Hematopoietic multipotent progenitor cell treated with erythropoietin and hydrocortisone succinate and interleukin-3 and kit ligand, for 17 days (in vitro differentiated cells): ENCODE results near the gene STK40.

Source experiments
- DNase-seq: peaks from one replicate; pipeline ENCODE4 v3.0.0-alpha.2; 2015; ENCODE audit warnings: low spot score

The STK40 gene, protein sequence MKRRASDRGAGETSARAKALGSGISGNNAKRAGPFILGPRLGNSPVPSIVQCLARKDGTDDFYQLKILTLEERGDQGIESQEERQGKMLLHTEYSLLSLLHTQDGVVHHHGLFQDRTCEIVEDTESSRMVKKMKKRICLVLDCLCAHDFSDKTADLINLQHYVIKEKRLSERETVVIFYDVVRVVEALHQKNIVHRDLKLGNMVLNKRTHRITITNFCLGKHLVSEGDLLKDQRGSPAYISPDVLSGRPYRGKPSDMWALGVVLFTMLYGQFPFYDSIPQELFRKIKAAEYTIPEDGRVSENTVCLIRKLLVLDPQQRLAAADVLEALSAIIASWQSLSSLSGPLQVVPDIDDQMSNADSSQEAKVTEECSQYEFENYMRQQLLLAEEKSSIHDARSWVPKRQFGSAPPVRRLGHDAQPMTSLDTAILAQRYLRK

DNA sequence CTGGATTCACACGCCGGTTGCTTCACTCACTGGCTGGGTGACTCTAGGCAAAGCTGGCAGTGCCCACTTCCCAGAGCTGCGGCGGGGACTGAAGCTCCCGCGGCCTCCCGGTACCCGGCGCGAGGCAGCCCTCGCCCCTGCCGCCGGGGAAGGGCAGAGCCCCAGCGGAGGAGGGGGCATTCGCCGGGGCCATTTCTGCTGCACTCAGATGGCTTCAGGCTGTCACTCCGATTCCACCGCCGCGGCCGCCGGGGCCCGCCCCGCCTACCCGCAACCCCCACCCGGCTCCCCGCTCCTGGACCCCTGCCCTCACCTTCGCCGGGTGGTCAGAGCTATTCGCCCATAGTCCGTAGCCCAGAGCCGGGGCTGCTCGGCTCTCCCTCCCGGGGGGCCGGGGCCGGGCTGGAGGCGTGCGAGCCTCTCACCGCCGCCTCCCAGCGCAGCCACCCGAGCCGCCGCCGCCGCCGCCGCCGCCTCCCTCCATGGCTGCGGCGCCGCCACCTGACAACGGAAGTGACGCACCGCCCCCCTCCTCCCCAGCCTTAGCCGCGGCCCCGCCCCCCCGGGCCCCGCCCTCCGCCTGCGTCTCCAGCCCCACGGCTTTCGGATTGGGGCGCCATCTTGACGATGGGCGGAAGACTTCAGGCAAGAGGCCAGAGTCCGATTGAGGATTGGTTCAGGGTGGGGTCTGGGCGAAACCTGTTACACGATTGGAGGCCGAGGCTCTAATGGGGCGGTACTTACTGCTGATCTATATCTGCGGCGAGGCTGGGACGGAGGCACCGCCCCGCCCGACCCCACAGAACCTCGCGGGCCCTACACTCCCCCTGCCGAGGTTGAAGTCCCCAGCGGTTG lies at the start of gene STK40:
TSS of gene STK40 (minus strand) at position 515 of the 855 bp plus-strand sequence. CDS start 24,592 bp downstream, outside the sequence.
- DNase-seq, result peak; percentile 99

DNA sequence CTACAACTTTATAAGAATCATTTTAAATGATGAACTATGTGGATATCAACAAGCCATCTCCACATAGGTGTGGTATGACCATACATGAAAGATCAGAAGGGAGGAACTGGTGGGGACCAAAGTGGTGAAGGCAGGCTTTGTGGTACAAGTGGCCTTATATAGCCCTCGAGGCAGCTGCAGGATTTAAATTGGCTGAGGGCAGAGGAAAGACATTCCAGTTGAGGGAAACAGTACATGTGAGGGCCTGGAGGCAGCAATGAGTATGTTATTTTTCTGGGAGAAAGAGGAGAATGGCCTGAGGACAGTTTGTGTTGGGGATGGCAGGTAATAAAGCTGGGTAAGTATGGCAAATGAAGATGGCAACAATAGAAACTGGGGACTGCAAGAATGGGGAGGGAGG lies 47.4 kb upstream of the STK40 start:
- no peak for DNase-seq

DNA sequence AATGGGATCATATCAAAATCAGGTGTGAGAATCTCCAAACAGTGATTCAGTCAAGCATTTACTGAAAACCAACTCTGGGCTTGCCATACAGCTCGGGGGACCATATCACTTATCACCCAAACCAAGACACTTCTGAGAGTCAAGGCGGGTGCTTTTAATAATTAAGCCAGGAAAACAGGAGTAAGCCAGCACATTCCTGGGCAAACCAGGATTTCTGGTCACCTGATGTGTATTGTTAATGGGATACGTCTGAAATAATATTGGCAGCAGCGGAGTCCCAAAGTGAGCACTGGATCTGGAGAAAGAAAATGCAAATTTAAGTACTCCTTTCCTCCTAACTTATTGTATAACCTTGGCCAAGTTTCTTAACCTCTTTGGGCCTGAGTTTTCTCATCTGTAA lies 46.9 kb upstream of the STK40 start:
- no peak for DNase-seq

DNA sequence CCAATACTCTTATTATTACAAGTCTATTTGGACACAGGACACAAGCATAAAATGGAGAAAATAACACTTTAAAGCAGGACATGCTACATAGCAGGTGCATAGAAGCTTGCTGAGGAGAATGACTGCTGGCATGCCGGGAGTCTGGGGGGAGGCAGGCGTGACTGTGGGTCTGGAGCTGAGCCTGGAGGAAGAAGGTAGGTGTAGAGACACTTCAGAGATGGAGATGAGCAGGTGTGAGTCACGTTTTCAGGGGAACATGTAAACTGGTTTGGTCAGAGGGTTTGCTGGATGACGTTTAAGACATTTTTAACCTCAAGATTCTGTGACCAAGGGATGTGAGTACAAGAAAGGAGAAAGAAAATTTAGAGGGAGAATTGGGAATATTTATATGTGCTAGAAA lies 40.1 kb upstream of the STK40 start:
- no peak for DNase-seq

DNA sequence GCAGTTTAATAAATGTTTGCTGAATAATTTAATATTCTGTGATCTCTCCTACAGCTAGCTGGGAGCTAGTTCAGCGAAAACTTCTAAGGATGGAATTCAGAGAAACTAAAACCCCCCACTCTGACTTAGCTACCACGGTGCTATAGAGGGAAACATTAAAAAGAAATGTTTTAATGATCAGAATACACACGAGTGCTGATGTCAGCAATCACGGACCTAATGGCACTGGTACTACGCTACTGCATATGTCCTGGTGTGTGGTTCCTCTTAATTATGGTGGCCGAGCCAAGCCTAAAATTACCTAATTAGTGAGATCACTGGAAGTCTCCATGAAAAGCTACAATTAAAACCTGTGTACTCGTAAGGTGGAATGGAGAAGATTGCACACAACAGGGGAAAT lies 35.9 kb upstream of the STK40 start:
- DNase-seq, result no peak

DNA sequence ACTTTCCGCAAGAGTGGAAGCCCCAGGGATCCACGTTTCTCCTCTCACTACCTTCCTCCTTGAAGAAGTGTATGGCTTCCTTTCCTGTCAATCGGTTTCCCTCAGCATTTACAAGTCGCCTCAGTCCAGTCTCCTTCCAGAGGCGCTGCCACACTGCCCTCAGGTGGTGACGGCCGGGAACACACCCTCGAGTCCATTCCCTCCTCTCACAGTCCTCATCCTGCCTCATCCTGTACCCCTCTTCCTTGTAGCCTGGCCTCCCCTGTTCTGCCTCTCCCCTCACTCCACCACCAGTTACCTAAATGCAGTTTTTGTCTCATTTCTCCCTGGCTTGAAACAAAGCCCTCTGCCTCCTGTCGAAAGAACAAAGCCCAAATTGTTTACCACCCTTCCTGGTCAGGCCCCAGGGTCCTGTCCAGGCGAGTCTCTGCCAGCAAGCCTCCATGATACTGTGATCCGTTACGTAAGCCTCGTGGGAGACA lies 35.2 kb upstream of the STK40 start:
- DNase-seq, result peak; percentile 91

DNA sequence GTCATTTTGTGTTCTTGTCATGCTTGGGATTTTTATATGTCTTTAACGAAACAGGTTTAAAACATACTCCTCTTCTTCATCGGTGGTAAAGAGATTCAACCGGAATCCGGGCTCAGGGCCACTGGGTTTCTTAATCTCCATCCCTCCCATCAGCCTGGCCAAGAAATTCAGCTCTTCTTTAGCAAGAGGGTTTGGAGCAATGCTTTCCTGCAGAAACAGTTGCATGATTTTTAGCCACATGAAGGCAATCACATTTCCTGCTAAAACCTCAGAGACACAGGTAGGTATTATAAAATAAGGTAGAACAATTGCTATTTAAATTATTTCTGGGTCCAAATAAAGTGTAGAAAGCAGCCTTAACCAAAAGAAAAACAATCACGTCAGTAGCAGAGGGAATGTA lies 34.7 kb upstream of the STK40 start:
- DNase-seq, result no peak

DNA sequence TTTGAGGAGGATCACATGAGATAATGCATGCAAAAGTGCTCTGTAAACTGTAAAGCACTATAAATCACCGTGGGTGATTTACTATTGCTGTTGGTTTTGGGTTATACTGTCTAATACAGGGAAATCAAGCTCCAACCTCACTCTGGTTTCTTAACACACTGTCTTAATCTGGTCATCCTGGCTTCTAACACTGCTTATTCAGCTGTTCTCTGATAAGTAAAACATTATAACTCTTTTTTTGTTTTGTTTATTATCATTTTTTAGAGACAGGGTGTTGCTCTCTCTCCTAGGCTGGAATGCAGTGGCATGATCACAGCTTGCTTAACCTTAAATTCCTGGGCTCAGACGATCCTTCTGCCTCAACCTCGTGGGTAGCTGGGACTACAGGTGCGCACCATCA lies 33.8 kb upstream of the STK40 start:
- no peak for DNase-seq

DNA sequence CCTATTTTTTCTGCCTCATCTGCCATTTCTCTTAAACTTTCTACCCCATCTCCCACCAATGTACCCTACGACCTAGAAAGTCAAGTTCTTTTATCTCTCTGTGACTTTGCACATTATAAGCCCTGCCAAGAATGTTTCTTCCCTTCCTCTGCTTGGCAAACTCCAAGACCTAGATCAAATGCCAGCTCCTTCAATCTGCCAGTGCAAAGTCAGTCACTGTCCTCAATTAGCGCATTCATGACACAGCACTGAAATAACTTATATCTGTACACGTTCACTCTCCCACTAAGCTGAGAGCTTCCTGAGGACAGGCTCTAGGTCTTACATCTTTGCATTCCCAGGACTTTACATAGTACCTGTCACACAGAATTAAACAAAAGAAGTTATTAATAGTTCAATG lies 33.4 kb upstream of the STK40 start:
- no peak for DNase-seq

DNA sequence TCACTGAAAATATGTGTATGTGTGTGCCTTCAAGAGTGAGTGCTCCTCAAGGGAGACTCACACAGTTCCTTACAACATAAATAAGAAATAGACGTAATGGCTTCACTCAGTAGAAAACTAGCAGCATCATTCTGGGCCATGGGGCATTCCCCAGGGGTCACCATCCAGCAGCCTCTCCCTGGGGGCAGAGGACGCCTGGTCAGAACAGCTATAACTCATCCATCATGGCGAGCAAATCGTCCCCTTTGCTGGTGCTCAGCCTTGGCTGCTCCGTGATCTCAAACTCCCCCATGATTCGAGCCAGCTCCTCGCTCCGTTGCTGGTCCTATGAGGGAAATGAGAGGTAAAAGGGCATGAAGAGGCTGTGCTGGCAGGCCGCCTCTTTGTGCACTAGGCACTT lies 32.2 kb upstream of the STK40 start:
- no peak for DNase-seq

DNA sequence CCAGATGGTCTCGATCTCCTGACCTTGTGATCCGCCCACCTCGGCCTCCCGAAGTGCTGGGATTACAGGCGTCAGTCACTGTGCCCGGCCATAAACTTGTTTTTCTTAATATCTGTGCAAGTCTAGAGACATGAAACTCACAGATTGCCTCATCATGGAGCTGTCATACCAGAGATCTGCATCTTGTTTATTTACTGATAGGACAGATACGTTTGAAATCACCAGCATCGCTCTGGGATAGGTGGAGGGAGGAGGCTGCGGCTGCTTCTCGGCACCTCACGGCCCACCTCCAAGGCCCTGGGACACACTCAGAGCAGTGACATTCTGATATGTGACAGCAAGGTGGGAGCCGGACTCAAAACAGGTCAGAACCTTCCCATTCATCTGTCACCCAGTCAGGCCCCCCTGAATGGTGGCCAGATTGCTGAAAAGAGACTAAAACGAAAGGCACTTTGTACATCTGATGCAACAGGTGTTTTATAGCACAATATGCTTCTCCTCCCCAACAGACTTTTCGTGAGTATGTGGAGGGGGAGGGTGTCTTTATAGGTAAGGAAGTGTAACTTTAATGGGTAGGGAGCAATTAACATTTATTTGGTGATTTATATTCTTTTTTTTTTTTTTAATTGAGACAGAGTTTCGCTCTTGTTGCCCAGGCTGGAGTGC lies 30.1 kb upstream of the STK40 start:
- DNase-seq, result no peak

DNA sequence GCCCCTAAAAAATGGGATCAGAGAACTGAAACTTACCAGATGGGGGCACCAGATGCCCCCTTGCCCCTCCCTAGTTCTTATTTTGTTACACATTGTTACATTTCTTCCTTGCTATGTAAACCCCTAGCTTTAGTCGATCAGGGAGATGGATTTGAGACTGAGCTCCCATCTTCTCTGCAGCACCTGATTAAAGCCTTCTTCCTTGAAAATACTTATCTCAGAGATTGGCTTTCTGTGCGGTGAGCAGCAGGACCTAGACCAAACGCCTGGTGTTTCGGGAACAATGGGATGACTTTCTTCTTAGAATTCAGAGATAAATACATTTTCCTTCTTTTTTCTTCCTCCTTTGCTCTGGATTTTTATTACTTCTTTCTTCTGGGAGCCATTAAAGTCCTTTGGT lies 28.7 kb upstream of the STK40 start:
- DNase-seq, result no peak

DNA sequence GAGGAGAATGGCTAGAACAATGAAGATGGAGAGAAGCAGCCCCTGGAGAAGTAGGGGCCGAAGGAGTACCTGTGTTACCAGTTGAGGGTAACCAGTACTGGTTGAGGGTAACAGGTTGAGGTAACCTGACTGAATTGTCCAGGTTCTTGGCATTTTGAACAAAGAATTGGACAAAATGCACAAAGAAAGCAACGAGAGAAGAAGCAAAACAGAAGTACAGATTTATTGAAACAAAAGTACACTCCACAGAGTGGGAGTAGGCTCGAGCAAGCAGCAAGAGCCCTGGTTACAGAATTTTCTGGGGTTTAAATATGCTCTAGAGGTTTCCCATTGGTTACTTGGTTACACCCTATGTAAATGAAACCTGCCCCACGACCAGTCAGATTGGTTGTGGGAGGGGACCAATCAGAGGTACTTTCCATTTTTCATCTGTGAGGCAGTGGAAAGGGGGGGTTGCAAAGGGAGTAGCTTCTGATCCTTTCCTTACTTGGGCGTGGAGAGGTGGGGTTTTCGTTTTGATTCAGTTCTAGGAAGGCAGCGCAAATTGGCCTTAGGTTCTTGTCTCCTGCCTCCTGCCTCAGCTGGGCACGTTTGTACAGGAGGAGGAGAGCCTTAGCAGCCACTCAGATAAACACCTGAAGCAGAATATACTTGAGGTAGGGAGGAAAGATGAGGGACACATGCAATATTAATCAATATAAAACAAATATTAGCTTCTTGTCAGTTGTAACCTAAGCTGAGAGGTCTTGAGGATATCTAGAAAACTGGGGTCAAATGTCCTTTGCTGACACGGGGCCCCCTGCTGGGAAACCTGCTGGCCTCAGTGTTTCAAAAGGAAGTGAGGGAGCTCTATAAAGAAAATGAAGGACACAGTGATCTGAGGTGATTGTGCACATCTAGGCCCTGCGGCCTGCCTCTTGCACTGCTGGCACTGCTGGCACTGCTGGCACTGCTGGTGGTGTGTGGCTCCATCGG lies 26.2 kb upstream of the STK40 start:
- peak; percentile 66 for DNase-seq

DNA sequence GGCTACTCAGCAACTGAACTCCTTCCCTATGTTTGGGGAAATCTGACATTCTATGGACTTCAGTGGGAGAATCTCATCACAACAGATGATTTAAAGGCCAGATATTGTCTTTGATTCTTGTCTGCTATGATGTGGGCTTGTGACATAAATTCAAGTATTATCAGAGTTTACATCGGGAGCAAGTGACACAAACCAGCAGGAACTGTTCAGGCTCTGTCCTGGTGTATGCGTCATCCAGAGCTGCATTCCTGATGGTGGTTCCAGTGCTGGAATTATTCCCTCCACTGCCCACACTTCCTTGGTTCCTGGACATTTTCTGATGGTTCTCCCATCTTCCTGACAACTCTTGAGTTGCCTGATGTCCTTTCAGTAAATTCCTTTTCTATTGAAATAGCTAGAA lies 22.8 kb upstream of the STK40 start:
- DNase-seq, result no peak

DNA sequence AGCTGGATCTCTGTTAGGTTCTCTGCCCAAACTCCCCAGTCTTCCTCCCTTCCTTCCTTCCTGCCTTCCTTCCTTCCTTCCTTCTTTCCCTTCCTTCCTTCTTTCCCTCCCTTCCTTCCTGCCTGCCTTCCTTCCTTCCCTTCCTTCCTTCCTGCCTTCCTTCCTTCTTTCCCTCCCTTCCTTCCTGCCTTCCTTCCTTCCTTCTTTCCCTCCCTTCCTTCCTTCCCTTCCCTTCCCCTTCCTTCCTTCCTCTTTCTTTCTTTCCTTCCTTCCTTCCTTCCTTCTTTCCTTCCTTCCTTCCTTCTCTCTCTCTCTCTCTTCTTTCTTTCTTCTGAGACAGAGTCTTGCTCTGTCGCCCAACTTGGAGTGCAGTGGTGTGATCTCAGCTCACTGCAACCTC lies 20.7 kb upstream of the STK40 start:
- no peak for DNase-seq

DNA sequence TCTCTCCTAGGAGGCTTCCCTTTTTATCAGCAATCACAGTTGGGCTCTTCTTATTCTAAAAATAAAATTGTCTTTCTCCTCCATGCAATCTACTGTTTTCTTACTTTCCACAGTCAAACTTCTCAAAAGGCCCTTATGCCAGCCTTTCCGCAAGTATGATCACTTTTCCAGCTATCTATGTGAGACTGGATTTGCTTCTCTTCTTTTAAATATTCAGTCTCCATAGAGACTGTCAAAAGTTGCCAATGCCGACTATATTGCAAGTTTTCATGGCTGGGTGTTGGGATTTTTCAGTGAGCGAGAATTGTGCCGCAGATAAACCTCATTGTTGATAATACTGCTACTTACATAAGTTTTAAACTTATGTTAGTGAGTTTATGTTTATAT lies 16.8 kb upstream of the STK40 start:
- DNase-seq, result no peak

DNA sequence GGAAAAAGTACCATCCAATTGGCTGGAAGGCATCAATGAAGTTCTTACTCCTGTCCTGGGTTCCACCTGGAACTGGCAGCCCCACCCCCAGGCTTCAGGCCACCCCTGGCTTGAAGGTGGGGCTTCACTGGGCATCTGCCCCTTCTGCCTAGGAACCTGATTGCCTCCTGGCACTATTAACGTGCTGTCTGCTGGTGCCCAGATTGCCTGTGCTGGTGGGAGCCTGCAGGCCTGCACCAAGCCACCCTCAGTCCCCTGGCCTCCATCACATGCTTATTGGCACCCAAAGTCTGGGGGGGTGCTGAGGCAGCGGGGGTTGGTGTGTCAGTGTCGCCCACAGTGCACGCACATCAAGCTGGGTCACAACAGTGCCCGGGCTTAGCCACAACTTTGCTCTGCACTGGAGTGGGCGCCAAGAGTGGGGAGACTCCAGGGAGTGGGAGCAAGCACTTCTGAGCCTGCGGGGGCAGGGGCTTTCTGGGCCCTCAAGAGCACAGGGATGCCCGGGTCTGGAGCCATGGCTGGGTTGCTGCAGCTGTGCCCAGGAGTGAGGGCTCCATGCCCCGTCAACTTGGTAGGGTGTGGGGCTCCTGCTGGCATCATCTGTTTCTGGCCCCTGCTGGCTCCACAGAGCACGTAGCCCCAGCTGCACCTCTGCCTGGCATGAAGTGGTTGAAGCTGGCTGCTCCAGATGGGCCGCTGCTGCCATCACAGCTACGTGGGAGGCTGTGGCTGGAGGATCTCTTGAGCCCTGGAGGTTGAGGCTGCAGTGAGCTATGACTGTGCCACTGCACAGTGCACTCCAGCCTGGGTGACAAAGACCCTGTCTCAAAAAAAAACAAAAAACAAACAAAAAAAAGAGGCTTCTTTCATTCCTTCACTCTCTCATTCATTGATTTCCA lies 16.1 kb upstream of the STK40 start:
- no peak for DNase-seq

DNA sequence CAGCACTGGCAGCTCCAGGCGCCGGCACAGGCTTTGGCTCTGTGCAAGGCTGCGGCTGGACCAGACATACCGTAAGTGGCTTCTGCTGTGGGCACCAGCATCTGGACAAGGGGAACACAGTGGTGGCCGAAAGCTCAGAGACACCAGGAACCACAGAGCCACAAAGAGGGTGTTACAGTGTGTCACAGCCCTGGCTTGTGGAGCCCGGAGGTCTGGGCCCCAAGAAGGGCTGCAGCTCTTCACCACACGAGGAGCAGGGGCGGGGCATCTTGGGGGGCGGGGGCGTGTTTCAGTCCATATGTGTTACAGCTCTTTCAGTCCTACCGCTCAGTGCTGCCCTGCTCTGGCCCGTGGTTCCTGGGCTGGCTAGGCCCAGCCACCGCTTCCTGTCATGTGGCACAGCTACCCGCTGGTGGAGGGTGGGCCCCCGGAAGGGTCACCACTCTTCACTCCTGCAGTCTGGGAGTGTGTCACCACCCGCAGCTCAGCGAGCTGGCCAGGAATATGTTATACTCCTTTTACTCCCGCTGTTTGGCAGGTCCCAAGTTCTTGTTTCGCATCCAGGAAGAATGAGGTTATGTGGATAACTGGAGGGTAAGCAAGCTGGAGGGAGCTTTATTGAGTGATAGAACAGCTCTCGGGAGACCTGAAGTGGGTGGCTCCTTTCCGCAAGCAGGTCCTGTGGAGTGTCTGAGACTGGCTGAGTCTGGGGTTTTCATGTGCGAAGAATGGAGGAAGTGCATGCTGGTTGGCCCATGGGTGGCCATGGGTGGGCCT lies 15.3 kb upstream of the STK40 start:
- peak; percentile 47 for DNase-seq

DNA sequence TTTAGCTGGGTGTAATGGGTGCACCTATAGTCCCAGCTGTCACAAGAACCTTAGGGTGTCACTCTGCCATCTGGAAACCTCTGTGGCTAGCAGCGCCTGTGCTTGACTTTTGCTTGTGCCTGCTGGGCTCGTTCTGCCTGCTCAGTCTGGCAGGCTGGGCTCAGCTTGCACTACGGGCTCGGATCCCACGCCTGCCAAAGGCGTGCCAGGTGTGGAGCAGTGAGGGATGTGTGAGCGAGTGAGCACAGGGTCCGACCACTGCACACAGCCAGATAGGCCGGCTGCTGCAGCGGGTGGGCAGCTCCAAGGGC lies 14.7 kb upstream of the STK40 start:
- DNase-seq, result no peak
